Activated naive CD8-positive, alpha-beta T cell (primary cell): ENCODE measurements around the gene ZNF775.

ENCODE experiments used
- H3K27ac Mint-ChIP-seq: one replicate; pipeline ENCODE4 v1.8.0; 2021; ENCODE audit warnings: mixed read lengths
- H3K27me3 Mint-ChIP-seq: one replicate; pipeline ENCODE4 v1.8.0; 2021; ENCODE audit warnings: mixed read lengths
- H3K36me3 Mint-ChIP-seq: one replicate; pipeline ENCODE4 v1.8.0; 2021; ENCODE audit warnings: mixed read lengths
- H3K4me1 Mint-ChIP-seq: one replicate; pipeline ENCODE4 v1.8.0; 2021; ENCODE audit warnings: low read depth, mixed read lengths
- H3K4me3 Mint-ChIP-seq: one replicate; pipeline ENCODE4 v1.8.0; 2021; ENCODE audit warnings: mild to moderate bottlenecking, mixed read lengths
- H3K9me3 Mint-ChIP-seq: one replicate; pipeline ENCODE4 v1.8.0; 2021; ENCODE audit warnings: low read depth, mixed read lengths

The ZNF775 gene

GRCh38 chr7:150404172-150404804, 25.2 kb downstream of the ZNF775 start:
- H3K4me1 Mint-ChIP-seq, result peaks cover 37% of the 10 kb centered on the region
- peak overlapping the region; percentile 95 for H3K27ac Mint-ChIP-seq
- H3K27me3 Mint-ChIP-seq, result no peaks in the 10 kb centered on the region
- no peaks in the 10 kb centered on the region for H3K9me3 Mint-ChIP-seq
- H3K36me3 Mint-ChIP-seq, result peaks cover 2% of the 10 kb centered on the region
- H3K4me3 Mint-ChIP-seq, result peak overlapping the region; percentile 88

GRCh38 chr7:150404805-150405583, 25.9 kb downstream of the ZNF775 start:
- Mint-ChIP-seq H3K4me3 (peak overlapping the region; percentile 94), H3K4me1 (peaks cover 37% of the 10 kb centered on the region), H3K36me3 (peaks cover 2% of the 10 kb centered on the region), H3K27ac (peak overlapping the region; percentile 98), H3K9me3 (no peaks in the 10 kb centered on the region), H3K27me3 (no peaks in the 10 kb centered on the region)

GRCh38 chr7:150405584-150406311, 26.6 kb downstream of the ZNF775 start:
- peaks cover 2% of the 10 kb centered on the region for H3K36me3 Mint-ChIP-seq
- no peaks in the 10 kb centered on the region for H3K27me3 Mint-ChIP-seq
- no peaks in the 10 kb centered on the region for H3K9me3 Mint-ChIP-seq
- peaks cover 37% of the 10 kb centered on the region for H3K4me1 Mint-ChIP-seq
- peak overlapping the region; percentile 98 for H3K27ac Mint-ChIP-seq
- peak overlapping the region; percentile 94 for H3K4me3 Mint-ChIP-seq

- peaks cover 36% of the 10 kb centered on the region for H3K4me1 Mint-ChIP-seq
- H3K9me3 Mint-ChIP-seq, result no peaks in the 10 kb centered on the region
- H3K27me3 Mint-ChIP-seq, result no peaks in the 10 kb centered on the region
- peak overlapping the region; percentile 94 for H3K4me3 Mint-ChIP-seq
- H3K36me3 Mint-ChIP-seq, result peaks cover 2% of the 10 kb centered on the region
- H3K27ac Mint-ChIP-seq, result peak overlapping the region; percentile 98
Observed at GRCh38 chr7:150406312-150406566, 27.1 kb downstream of the ZNF775 start.

GRCh38 chr7:150406567-150407421, 27.7 kb downstream of the ZNF775 start:
- Mint-ChIP-seq H3K4me1 (peaks cover 34% of the 10 kb centered on the region), H3K36me3 (peaks cover 2% of the 10 kb centered on the region), H3K27me3 (no peaks in the 10 kb centered on the region), H3K9me3 (no peaks in the 10 kb centered on the region), H3K27ac (peak overlapping the region; percentile 98), H3K4me3 (peak overlapping the region; percentile 94)

- peaks cover 34% of the 10 kb centered on the region for H3K4me1 Mint-ChIP-seq
- H3K27ac Mint-ChIP-seq, result no peak overlapping the region
- no peak overlapping the region for H3K4me3 Mint-ChIP-seq
- H3K36me3 Mint-ChIP-seq, result peaks cover 2% of the 10 kb centered on the region
- H3K27me3 Mint-ChIP-seq, result no peaks in the 10 kb centered on the region
- H3K9me3 Mint-ChIP-seq, result no peaks in the 10 kb centered on the region
Observed at GRCh38 chr7:150407588-150408392, 28.7 kb downstream of the ZNF775 start.

- no peaks in the 10 kb centered on the region for H3K9me3 Mint-ChIP-seq
- no peaks in the 10 kb centered on the region for H3K27me3 Mint-ChIP-seq
- H3K27ac Mint-ChIP-seq, result peak overlapping the region; percentile 58
- peaks cover 31% of the 10 kb centered on the region for H3K4me1 Mint-ChIP-seq
- peak overlapping the region; percentile 6 for H3K4me3 Mint-ChIP-seq
- H3K36me3 Mint-ChIP-seq, result peaks cover 2% of the 10 kb centered on the region
Observed at GRCh38 chr7:150408393-150409299, 29.5 kb downstream of the ZNF775 start.

GRCh38 chr7:150409300-150410030, 30.3 kb downstream of the ZNF775 start:
- no peaks in the 10 kb centered on the region for H3K27me3 Mint-ChIP-seq
- H3K36me3 Mint-ChIP-seq, result peaks cover 2% of the 10 kb centered on the region
- H3K27ac Mint-ChIP-seq, result peak overlapping the region; percentile 58
- H3K4me1 Mint-ChIP-seq, result peaks cover 26% of the 10 kb centered on the region
- no peaks in the 10 kb centered on the region for H3K9me3 Mint-ChIP-seq
- no peak overlapping the region for H3K4me3 Mint-ChIP-seq

GRCh38 chr7:150410131-150410530, 31.0 kb downstream of the ZNF775 start:
- Mint-ChIP-seq H3K4me1 (peaks cover 24% of the 10 kb centered on the region), H3K9me3 (no peaks in the 10 kb centered on the region), H3K36me3 (peaks cover 2% of the 10 kb centered on the region), H3K27ac (no peak overlapping the region), H3K27me3 (no peaks in the 10 kb centered on the region), H3K4me3 (no peak overlapping the region)

GRCh38 chr7:150410680-150411346, 31.7 kb downstream of the ZNF775 start:
- Mint-ChIP-seq H3K27ac (peak overlapping the region; percentile 12), H3K9me3 (no peaks in the 10 kb centered on the region), H3K4me3 (no peak overlapping the region), H3K27me3 (no peaks in the 10 kb centered on the region), H3K4me1 (peaks cover 20% of the 10 kb centered on the region), H3K36me3 (peaks cover 2% of the 10 kb centered on the region)

- Mint-ChIP-seq H3K27me3 (no peaks in the 10 kb centered on the region), H3K4me1 (peaks cover 12% of the 10 kb centered on the region), H3K36me3 (peaks cover 2% of the 10 kb centered on the region), H3K4me3 (no peak overlapping the region), H3K9me3 (no peaks in the 10 kb centered on the region), H3K27ac (no peak overlapping the region)
Observed at GRCh38 chr7:150411606-150412005, 32.5 kb downstream of the ZNF775 start.

GRCh38 chr7:150412016-150412415, 32.9 kb downstream of the ZNF775 start:
- H3K4me1 Mint-ChIP-seq, result peaks cover 8% of the 10 kb centered on the region
- no peaks in the 10 kb centered on the region for H3K9me3 Mint-ChIP-seq
- H3K27ac Mint-ChIP-seq, result no peak overlapping the region
- H3K4me3 Mint-ChIP-seq, result no peak overlapping the region
- no peaks in the 10 kb centered on the region for H3K27me3 Mint-ChIP-seq
- peaks cover 2% of the 10 kb centered on the region for H3K36me3 Mint-ChIP-seq
